ENCODE results near the gene PAH.

Gene PAH

DNA sequence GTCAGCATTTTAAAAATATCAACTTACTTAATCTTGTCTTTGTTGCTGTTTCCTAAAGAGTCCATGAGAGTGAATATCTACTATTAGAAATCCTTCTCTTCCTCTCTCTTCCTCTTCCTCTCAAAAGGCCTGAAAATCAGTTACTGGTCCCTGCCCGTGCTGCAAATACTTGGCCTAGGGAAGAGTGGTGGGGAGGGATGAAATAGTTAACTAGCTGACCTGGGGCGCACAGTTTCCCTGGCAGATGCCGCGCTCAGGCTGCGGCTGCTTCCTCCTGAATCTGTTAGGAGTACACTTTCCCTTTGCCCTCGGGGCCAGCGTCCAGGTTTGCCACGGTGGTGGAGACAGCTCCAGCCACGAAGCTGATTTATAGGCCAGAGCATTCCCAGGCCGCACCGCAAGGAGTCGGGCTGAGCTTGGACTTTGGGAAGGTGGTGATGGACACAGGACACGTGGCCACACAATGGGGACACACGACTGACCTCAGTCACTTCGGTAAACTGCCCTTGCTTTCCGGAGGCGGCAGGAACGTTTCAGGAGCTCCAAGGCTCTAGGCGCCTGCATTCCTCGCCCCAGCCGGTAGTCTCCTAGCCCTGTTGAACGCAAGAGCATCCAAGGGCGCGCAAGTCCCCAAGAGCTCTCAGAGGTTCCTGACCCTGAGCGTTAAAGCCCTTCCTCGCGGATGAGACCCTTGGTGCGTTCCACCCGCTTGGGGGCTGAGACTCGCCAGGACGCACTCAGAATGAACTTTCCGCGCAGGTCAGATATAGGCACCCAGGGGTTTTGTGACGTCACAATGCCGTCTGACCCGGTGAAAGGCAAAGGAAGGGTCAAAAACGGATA is 33.3 kb upstream of the PAH start:
- no peak for DNase-seq

GRCh38 chr12:102948941-102949352 is 31.9 kb upstream of the PAH start:
- peak; percentile 63 for DNase-seq

DNA sequence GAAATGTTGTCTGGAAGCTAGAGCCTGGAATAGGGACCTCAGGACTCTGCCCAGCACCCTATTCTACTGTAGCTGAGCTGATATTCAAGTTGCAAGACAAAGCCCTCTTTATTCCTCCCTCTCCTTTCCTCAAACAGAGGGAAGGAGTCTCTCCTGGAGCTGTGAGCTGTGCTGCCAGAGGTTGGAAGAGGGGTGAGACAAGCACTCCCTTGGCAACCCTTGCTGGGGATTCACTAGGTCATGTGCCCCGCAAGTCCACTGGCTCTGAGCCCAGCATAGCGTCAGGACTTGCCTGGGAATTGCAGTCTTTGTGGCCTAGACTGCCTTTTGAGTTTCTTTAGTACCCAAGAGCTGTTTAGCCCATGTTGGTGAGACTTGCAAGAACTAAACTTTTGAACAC is 29.0 kb upstream of the PAH start:
- DNase-seq = no peak

DNA sequence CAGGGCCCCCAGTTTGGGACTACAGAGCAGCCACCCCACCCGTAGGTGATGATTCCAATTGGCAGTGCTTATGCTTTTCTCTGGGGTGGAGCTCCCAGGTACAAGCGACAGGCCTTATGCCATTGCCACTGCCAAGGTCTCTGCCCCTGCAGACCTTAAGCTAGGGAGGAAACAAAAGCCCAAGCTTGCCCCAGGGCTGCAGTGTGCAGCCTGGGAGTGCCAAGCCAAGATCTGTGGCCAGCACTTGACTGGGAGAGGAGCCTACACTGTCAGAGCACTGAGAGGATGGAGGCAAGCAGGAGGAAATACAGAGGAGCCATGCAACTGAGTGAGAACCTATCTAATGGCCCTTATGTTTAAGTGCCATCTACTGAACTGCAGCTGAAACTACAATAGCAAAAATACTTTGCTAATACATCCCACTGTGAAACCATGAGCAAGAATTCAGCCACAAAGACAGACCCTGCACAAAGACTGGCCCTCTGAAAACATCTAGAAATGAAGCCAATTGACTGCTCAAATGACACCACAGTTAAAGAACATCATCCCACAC is 22.7 kb upstream of the PAH start:
- no peak for DNase-seq

DNA sequence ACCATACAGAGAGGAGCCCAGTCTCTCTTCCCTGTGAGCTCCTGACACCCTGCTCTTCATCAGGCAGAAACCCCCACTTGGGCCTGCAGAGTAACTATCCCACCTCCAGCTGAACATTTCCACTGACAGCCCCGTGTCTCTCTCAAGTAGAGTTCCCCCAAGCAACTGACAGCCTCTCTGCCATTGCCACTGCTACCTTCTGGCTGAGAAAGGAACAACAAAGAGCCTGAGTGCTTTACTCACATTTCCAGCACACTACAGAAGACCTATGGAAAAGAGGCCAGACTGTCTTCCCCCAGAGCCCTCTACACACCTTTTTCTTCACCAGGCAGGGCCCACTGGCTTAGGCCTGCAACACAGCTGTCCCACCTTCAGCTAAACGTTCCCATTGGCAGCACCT is 22.0 kb upstream of the PAH start:
- no peak for DNase-seq

- no peak for DNase-seq
These were observed 16.1 kb upstream of the PAH start for GRCh38 chr12:102933168-102933567.

DNA sequence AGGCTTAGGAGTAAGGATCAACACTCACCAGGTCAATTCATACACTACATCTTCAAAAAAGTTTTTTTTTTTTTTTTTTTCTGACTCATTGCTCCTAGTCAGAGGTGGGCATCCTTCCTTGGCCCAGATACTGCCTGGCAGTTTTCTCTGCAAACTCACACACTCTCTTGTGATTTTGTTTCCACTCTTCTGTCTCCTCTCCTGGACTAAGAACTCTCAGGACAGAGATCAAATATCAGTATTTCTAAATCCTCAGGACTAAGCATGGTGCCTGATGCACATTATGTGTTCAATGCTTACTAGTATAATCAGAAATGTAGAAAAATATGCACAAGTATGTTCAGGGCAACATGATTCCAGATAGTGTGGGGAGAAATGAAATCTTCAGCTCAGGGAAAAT is 10.2 kb upstream of the PAH start:
- no peak for DNase-seq

- no peak for DNase-seq
These were observed 4.2 kb upstream of the PAH start for GRCh38 chr12:102921240-102921639.

DNA sequence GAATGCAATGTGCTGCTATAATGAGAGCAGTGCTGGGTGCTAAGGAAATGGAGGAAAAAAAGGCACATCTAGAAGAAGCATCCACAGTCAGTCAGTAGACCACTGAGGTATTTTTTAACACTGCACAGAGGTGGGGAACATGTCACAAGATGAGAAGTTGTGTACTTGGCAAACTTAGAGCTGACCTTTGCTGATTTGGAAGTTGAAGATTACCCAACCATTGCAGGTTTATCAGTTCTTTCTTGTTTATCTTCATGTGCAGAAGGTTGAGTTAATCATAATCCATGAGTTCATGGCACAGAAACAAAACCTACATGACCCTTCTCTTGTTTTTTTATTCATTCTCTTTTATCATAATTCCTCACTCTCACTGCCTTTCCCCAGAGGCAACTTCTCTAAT is 3.2 kb upstream of the PAH start:
- no peak for DNase-seq

GRCh38 chr12:102918840-102919239 is 1.8 kb upstream of the PAH start:
- no peak for DNase-seq

- no peak for DNase-seq
These were observed 605 bp downstream of the PAH start for GRCh38 chr12:102916252-102917025.

DNA sequence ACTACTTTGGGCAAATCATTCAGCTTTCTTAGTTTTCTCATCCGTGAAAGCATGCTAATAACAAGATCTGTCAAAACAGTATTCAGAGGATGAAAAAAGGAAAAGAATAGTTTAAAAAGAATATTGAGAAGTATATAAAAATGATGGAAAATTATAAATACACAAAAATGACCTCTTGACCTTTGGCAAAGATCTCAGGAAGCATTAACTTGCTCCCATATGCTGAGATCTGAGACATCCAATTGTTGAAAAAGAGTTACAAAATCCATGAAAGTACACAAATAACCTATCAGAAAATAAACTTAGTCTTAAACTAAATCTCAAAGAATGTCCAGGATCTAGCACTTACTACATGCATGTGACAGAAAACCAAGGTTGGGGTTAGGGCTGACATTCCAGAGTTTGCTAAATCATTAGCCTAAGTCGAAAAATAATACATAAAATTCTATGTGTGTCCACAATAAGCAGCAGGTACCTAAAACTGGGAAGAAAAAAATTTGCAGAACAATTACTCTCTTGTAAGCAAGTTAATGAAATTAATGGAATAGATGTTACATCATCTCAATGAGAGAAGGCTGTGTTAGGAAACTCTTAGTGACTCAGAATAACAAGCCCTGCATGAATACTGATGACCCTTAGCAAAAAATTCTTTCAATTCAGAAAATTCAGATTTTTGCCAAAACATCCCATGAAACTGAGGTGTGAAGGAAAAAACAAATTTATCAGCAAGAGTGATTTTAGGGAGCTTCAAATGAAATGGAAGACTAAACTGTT is 3.4 kb downstream of the PAH start:
- no peak for DNase-seq

- no peak for DNase-seq
These were observed 4.8 kb downstream of the PAH start for GRCh38 chr12:102912258-102912657.

DNA sequence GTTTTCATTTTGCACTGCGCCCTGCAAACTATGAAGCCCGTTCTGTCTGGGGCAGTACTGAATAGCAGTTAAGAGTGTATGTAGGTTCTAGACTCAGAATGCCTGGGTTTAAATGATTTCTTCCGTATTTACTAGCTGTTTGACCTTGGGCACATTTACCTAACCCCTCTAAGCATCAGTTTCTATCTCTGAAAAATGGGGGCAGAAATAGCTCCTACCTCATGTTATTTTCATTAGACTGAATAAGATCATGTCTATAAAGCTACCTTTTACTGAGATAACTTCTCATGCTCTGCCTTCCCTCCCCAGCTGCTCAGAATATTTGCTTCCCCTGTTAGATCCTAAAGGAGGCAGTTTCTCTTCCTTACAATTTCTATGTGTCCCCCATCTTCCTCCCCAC is 5.7 kb downstream of the PAH start:
- no peak for DNase-seq

- no peak for DNase-seq
These were observed 6.3 kb downstream of the PAH start for GRCh38 chr12:102910792-102911191.

DNA sequence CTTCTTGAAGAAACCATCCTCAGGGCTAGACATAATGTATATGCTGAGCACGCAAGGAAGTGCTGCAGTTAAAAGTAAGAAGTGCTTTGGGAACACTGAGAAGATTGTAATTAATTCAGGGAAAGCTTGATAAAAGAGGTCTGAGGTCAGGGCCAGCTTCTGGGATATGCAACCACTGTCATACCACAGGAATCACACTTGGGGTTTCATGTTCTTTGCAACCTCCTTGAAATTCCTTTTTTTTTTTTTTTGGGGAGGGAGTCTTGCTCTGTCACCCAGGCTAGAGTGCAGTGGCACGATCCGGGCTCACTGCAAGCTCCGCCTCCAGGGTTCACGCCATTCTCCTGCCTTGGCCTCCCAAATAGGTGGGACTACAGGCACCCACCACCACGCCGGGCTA is 6.9 kb downstream of the PAH start:
- DNase-seq = no peak

DNA sequence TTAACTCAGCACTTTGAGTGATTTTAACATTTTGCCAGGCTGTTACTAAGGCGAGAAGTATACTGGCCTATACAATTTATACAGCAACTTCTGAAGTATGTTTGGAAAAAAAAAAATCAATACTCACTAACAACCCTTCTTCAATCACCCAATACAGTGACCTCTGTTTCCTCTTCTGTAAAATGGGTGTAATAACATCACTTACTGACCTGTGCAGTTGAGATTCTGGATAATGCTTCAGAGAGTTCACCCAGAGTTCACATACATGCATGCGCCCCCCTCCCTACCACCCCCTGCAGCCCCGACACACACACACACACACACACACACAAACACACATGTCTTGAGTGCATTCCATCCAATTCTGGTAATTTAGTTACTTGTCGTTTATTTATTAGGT is 9.1 kb downstream of the PAH start:
- no peak for DNase-seq

- DNase-seq = no peak
These were observed 11.8 kb downstream of the PAH start for GRCh38 chr12:102905229-102905628.

- DNase-seq = no peak
These were observed 13.6 kb downstream of the PAH start for GRCh38 chr12:102903337-102904007.

GRCh38 chr12:102902093-102902492 is 15.0 kb downstream of the PAH start:
- no peak for DNase-seq

DNA sequence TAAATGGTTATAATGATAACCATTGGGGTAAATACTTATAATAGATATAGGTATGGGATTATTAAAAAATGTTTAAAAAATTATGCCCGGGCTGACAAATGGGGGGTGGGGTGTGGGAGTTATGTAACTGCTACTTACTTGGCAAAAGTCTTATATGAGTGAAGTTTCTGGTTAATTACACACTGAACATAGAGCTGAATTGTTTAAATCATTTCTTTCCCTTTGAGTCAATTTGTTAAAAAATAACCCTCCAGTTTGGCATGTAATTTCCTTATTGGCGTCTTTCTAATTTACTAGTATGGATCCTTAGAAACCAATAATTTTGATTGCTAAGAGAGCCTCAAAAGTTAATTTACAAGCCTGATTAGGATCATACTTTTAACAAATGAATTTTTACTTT is 16.7 kb downstream of the PAH start:
- DNase-seq = no peak

DNA sequence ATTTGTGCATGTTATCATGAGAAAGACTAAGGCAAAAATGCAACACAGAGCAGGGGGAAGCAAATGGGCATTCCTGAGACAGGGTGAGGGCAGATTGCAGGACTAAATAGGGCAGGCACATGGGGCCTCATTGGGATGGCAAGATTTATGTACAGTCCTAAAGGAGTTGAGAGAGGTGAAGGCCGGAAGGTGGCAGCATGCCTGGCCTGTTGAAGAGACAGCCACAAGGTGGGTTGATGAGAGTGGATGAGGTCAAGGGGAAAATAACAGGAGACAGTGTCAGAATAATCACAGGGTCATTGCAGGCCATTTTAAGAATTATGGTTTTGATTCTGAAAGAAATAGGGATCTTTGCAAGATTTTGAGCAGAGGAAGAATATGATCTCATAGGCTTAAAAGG is 21.0 kb downstream of the PAH start:
- no peak for DNase-seq

DNA sequence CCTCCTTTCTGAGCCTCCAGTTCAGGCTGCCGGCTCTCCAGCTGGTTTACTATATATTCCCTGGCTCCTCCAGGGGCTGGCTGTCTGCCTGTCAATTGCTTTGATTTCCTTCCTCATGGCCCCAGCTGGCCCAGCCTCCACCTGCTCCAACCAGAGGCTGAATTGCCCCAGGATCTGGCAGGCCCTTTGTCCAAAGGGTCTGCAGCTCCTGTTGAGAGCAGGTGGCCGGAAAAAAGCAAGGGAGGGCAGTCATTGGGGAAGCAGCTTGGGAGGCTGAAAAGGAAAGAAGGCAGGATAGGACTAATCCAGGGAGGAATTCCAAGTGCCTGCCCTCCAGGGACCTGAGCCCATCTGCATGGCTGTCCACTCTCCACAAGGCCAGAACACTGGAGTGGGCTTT is 25.3 kb downstream of the PAH start:
- no peak for DNase-seq

All from stimulated activated CD4-positive, alpha-beta T cell treated with anti-CD3 and anti-CD28 coated beads, Interleukin-15, amount 100 ng/mL, for 24 hours (primary cell).